ENCODE results near the gene CREB5. TPM values are rescaled to one million over a fixed set of nuclear protein-coding genes. Genes with fewer than 3 reads are reported as not detected.

The CREB5 gene
- total and polyA plus RNA-seq, 2 experiments from 2014 or later = 2.4 to 4.4 TPM

DNA sequence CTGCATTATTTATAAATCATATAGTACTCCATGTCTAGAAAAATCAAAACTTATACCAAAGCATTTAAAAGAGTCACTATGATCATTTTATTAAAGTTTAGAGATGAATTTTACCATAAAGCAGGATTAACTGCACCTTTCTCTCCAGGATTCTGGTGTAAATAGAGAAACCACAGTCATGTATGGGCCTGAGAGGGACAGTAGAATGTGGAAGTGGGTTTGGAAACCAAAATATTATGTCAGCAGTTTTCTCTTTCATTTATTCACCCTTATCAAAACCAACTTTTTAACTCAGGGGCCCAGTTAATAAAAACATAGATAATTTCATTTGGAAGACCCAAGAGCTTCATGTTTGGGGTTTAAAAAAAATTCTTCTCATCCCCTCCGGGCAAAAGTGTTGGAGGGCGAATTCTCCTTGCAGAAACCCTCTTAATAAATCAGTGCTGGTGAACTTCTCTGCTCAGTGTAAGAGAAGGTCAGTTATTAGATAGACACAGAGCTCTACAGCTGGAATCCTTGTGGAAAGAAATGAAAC is 266.2 kb downstream of the CREB5 start:
- Histone ChIP-seq H3K9me2 (ENCODE audit: insufficient read depth) (peaks cover 13% of the 10 kb centered on the region; the same call in 1 of the 2 replicates), H3K27me3 (ENCODE audit: insufficient read depth) (no peaks in the 10 kb centered on the region), H2AFZ (no peak overlapping the region), H3K36me3 (ENCODE audit: insufficient read depth) (no peaks in the 10 kb centered on the region), H3K4me3 (no peak overlapping the region), H3K79me2 (replicated peaks; ENCODE audit: insufficient read depth) (no peaks in the 10 kb centered on the region), H3K4me1 (ENCODE audit: insufficient read depth) (peaks cover 39% of the 10 kb centered on the region), H4K20me1 (replicated peaks; ENCODE audit: insufficient read depth) (no peaks in the 10 kb centered on the region), H3K4me2 (no peak overlapping the region), H3F3A (replicated peaks; ENCODE audit: low read depth) (no peaks in the 10 kb centered on the region), H3K27ac (ENCODE audit: low read depth) (no peak overlapping the region)
- Mint-ChIP-seq H3K27ac (no peak overlapping the region), H3K9me3 (no peaks in the 10 kb centered on the region), H3K4me3 (no peak overlapping the region), H3K36me3 (ENCODE audit: low read depth) (no peaks in the 10 kb centered on the region), H3K4me1 (peaks cover 26% of the 10 kb centered on the region), H3K27me3 (ENCODE audit: insufficient read depth, low read depth, poor library complexity) (peaks cover 5% of the 10 kb centered on the region)
- ATAC-seq = no peak
- no peak for TF ChIP-seq STAT1 (IDR thresholded peaks at IDR 0.05; ENCODE audit: unreplicated experiment)
- TF ChIP-seq ZNF114 (CRISPR knock-in tag; IDR thresholded peaks at IDR 0.05) = no peak
- no peak for TF ChIP-seq EZH2 (IDR thresholded peaks at IDR 0.05; ENCODE audit: low read depth, unreplicated experiment)
- no peak for TF ChIP-seq EZH2phosphoT487 (IDR thresholded peaks at IDR 0.05; ENCODE audit: unreplicated experiment)
- TF ChIP-seq, protein P1, sequence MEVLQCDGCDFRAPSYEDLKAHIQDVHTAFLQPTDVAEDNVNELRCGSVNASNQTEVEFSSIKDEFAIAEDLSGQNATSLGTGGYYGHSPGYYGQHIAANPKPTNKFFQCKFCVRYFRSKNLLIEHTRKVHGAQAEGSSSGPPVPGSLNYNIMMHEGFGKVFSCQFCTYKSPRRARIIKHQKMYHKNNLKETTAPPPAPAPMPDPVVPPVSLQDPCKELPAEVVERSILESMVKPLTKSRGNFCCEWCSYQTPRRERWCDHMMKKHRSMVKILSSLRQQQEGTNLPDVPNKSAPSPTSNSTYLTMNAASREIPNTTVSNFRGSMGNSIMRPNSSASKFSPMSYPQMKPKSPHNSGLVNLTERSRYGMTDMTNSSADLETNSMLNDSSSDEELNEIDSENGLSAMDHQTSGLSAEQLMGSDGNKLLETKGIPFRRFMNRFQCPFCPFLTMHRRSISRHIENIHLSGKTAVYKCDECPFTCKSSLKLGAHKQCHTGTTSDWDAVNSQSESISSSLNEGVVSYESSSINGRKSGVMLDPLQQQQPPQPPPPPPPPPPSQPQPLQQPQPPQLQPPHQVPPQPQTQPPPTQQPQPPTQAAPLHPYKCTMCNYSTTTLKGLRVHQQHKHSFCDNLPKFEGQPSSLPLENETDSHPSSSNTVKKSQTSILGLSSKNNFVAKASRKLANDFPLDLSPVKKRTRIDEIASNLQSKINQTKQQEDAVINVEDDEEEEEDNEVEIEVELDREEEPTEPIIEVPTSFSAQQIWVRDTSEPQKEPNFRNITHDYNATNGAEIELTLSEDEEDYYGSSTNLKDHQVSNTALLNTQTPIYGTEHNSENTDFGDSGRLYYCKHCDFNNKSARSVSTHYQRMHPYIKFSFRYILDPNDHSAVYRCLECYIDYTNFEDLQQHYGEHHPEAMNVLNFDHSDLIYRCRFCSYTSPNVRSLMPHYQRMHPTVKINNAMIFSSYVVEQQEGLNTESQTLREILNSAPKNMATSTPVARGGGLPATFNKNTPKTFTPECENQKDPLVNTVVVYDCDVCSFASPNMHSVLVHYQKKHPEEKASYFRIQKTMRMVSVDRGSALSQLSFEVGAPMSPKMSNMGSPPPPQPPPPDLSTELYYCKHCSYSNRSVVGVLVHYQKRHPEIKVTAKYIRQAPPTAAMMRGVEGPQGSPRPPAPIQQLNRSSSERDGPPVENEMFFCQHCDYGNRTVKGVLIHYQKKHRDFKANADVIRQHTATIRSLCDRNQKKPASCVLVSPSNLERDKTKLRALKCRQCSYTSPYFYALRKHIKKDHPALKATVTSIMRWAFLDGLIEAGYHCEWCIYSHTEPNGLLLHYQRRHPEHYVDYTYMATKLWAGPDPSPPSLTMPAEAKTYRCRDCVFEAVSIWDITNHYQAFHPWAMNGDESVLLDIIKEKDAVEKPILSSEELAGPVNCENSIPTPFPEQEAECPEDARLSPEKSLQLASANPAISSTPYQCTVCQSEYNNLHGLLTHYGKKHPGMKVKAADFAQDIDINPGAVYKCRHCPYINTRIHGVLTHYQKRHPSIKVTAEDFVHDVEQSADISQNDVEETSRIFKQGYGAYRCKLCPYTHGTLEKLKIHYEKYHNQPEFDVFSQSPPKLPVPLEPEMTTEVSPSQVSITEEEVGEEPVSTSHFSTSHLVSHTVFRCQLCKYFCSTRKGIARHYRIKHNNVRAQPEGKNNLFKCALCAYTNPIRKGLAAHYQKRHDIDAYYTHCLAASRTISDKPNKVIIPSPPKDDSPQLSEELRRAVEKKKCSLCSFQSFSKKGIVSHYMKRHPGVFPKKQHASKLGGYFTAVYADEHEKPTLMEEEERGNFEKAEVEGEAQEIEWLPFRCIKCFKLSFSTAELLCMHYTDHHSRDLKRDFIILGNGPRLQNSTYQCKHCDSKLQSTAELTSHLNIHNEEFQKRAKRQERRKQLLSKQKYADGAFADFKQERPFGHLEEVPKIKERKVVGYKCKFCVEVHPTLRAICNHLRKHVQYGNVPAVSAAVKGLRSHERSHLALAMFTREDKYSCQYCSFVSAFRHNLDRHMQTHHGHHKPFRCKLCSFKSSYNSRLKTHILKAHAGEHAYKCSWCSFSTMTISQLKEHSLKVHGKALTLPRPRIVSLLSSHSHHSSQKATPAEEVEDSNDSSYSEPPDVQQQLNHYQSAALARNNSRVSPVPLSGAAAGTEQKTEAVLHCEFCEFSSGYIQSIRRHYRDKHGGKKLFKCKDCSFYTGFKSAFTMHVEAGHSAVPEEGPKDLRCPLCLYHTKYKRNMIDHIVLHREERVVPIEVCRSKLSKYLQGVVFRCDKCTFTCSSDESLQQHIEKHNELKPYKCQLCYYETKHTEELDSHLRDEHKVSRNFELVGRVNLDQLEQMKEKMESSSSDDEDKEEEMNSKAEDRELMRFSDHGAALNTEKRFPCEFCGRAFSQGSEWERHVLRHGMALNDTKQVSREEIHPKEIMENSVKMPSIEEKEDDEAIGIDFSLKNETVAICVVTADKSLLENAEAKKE (CRISPR knock-in tag; IDR thresholded peaks at IDR 0.05) = no peak
- TF ChIP-seq POLR2AphosphoS5 (IDR thresholded peaks at IDR 0.05; ENCODE audit: low read depth) = no peak
- TF ChIP-seq, protein P2, sequence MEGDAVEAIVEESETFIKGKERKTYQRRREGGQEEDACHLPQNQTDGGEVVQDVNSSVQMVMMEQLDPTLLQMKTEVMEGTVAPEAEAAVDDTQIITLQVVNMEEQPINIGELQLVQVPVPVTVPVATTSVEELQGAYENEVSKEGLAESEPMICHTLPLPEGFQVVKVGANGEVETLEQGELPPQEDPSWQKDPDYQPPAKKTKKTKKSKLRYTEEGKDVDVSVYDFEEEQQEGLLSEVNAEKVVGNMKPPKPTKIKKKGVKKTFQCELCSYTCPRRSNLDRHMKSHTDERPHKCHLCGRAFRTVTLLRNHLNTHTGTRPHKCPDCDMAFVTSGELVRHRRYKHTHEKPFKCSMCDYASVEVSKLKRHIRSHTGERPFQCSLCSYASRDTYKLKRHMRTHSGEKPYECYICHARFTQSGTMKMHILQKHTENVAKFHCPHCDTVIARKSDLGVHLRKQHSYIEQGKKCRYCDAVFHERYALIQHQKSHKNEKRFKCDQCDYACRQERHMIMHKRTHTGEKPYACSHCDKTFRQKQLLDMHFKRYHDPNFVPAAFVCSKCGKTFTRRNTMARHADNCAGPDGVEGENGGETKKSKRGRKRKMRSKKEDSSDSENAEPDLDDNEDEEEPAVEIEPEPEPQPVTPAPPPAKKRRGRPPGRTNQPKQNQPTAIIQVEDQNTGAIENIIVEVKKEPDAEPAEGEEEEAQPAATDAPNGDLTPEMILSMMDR (conservative IDR thresholded peaks at IDR 0.05; ENCODE audit: low read depth in 2 of 2) = no peak
- TF ChIP-seq NANOG (IDR thresholded peaks at IDR 0.05; ENCODE audit: borderline replicate concordance) = no peak
- TF ChIP-seq CREB1 (CRISPR knock-in tag; IDR thresholded peaks at IDR 0.05; ENCODE audit: low read depth) = no peak
- no peak for DNase-seq (ENCODE audit: low spot score)
